ENCODE measurements around the gene RGS8. TPM values are rescaled to one million over a fixed set of nuclear protein-coding genes. Genes with fewer than 3 reads are reported as not detected.

The RGS8 gene
- polyA plus RNA-seq, 1 donor from 2014 or later = 8.3 TPM

DNA sequence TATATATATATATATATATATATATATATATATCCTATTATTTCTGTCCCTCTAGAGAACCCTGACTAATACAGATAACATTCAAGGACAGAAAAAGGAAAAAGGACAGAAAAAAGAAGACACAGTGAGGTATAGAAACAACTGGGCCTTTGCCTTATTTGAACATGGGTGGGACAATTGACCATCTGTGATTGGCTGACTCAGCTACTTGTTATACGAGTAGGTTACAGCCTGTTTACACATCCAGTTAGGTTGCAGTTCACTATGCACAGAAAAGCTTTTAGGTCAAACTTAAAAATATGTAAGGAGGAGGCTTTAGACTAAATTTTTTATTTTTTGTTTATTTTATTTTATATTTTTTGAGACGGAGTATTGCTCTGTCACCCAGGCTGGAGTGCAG lies 39.8 kb upstream of the RGS8 start:
- no peaks in the 10 kb centered on the region for H3K9me2 ChIP-seq (ENCODE audit: insufficient read depth, low read length)

DNA sequence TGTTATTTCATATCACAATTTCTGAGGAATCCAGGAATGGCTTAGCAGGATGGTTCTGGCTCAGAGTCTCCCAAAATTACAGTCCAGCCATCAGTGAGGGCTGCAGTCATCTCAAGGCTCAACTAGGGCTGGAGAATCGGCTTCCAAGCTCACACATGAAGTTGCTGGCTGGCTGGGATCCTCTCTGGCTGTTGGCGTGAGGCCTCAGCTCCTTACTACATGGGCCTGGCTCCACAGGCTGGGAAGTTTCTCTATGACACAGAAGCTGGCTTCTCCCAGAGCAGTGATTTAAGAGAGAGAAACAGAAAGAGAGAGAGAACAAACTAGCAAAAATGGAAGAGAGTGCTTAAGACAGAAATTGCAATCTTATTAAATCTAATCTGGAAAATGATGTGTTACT lies 38.8 kb upstream of the RGS8 start:
- Histone ChIP-seq H3K9ac (ENCODE audit: low read length) (no peak overlapping the region), H3K27ac (ENCODE audit: low read length) (no peak overlapping the region), H3K4me3 (ENCODE audit: low read length) (no peak overlapping the region), H3K36me3 (ENCODE audit: insufficient read depth, low read length) (no peaks in the 10 kb centered on the region), H3K27me3 (ENCODE audit: insufficient read depth, low read depth, low read length) (no peaks in the 10 kb centered on the region), H3K9me3 (ENCODE audit: low read length) (no peaks in the 10 kb centered on the region), H4K20me1 (ENCODE audit: insufficient read depth) (no peaks in the 10 kb centered on the region), H3K4me2 (ENCODE audit: low read length) (no peak overlapping the region), H2AFZ (ENCODE audit: low read depth, low read length) (no peak overlapping the region), H3K9me2 (ENCODE audit: insufficient read depth, low read length) (no peaks in the 10 kb centered on the region), H3K79me2 (replicated peaks; ENCODE audit: insufficient read depth, low read length) (no peaks in the 10 kb centered on the region), H3F3A (ENCODE audit: insufficient read depth, low read length, poor library complexity, severe bottlenecking) (no peaks in the 10 kb centered on the region)
- TF ChIP-seq RAD21 (conservative IDR thresholded peaks at IDR 0.05) = no peak
- TF ChIP-seq, protein P1, sequence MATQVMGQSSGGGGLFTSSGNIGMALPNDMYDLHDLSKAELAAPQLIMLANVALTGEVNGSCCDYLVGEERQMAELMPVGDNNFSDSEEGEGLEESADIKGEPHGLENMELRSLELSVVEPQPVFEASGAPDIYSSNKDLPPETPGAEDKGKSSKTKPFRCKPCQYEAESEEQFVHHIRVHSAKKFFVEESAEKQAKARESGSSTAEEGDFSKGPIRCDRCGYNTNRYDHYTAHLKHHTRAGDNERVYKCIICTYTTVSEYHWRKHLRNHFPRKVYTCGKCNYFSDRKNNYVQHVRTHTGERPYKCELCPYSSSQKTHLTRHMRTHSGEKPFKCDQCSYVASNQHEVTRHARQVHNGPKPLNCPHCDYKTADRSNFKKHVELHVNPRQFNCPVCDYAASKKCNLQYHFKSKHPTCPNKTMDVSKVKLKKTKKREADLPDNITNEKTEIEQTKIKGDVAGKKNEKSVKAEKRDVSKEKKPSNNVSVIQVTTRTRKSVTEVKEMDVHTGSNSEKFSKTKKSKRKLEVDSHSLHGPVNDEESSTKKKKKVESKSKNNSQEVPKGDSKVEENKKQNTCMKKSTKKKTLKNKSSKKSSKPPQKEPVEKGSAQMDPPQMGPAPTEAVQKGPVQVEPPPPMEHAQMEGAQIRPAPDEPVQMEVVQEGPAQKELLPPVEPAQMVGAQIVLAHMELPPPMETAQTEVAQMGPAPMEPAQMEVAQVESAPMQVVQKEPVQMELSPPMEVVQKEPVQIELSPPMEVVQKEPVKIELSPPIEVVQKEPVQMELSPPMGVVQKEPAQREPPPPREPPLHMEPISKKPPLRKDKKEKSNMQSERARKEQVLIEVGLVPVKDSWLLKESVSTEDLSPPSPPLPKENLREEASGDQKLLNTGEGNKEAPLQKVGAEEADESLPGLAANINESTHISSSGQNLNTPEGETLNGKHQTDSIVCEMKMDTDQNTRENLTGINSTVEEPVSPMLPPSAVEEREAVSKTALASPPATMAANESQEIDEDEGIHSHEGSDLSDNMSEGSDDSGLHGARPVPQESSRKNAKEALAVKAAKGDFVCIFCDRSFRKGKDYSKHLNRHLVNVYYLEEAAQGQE (IDR thresholded peaks at IDR 0.05; ENCODE audit: borderline replicate concordance) = no peak
- no peak for TF ChIP-seq MXI1 (conservative IDR thresholded peaks at IDR 0.05; ENCODE audit: poor library complexity, severe bottlenecking)
- no peak for TF ChIP-seq POLR2AphosphoS5 (IDR thresholded peaks at IDR 0.05)
- TF ChIP-seq EZH2 (IDR thresholded peaks at IDR 0.05; ENCODE audit: borderline replicate concordance, insufficient read depth, low read length, poor library complexity, severe bottlenecking) = no peak
- TF ChIP-seq SMC3 (conservative IDR thresholded peaks at IDR 0.05; ENCODE audit: poor library complexity) = no peak
- no peak for TF ChIP-seq EP300 (conservative IDR thresholded peaks at IDR 0.05; ENCODE audit: poor library complexity, severe bottlenecking)
- no peak for TF ChIP-seq TAF1 (IDR thresholded peaks at IDR 0.05; ENCODE audit: low read depth)
- TF ChIP-seq, protein P2, sequence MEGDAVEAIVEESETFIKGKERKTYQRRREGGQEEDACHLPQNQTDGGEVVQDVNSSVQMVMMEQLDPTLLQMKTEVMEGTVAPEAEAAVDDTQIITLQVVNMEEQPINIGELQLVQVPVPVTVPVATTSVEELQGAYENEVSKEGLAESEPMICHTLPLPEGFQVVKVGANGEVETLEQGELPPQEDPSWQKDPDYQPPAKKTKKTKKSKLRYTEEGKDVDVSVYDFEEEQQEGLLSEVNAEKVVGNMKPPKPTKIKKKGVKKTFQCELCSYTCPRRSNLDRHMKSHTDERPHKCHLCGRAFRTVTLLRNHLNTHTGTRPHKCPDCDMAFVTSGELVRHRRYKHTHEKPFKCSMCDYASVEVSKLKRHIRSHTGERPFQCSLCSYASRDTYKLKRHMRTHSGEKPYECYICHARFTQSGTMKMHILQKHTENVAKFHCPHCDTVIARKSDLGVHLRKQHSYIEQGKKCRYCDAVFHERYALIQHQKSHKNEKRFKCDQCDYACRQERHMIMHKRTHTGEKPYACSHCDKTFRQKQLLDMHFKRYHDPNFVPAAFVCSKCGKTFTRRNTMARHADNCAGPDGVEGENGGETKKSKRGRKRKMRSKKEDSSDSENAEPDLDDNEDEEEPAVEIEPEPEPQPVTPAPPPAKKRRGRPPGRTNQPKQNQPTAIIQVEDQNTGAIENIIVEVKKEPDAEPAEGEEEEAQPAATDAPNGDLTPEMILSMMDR (IDR thresholded peaks at IDR 0.05; ENCODE audit: poor library complexity, severe bottlenecking) = no peak

More for the DNA sequence above, 39.8 kb upstream of the RGS8 start:
- Histone ChIP-seq H3K9ac (ENCODE audit: low read length) (no peak overlapping the region), H3K79me2 (replicated peaks; ENCODE audit: insufficient read depth, low read length) (no peaks in the 10 kb centered on the region), H3F3A (ENCODE audit: insufficient read depth, low read length, poor library complexity, severe bottlenecking) (no peaks in the 10 kb centered on the region), H3K4me3 (ENCODE audit: low read length) (no peak overlapping the region), H3K27me3 (ENCODE audit: insufficient read depth, low read depth, low read length) (no peaks in the 10 kb centered on the region), H2AFZ (ENCODE audit: low read depth, low read length) (no peak overlapping the region), H3K4me2 (ENCODE audit: low read length) (no peak overlapping the region), H3K36me3 (ENCODE audit: insufficient read depth, low read length) (no peaks in the 10 kb centered on the region), H4K20me1 (ENCODE audit: insufficient read depth) (no peaks in the 10 kb centered on the region), H3K27ac (ENCODE audit: low read length) (no peak overlapping the region), H3K9me3 (ENCODE audit: low read length) (no peaks in the 10 kb centered on the region)
- TF ChIP-seq RAD21 (conservative IDR thresholded peaks at IDR 0.05) = no peak
- no peak for TF ChIP-seq EP300 (conservative IDR thresholded peaks at IDR 0.05; ENCODE audit: poor library complexity, severe bottlenecking)
- TF ChIP-seq POLR2AphosphoS5 (IDR thresholded peaks at IDR 0.05) = no peak
- TF ChIP-seq TAF1 (IDR thresholded peaks at IDR 0.05; ENCODE audit: low read depth) = no peak
- TF ChIP-seq EZH2 (IDR thresholded peaks at IDR 0.05; ENCODE audit: borderline replicate concordance, insufficient read depth, low read length, poor library complexity, severe bottlenecking) = no peak
- TF ChIP-seq SMC3 (conservative IDR thresholded peaks at IDR 0.05; ENCODE audit: poor library complexity) = no peak
- TF ChIP-seq, protein P1 (IDR thresholded peaks at IDR 0.05; ENCODE audit: borderline replicate concordance) = no peak
- TF ChIP-seq, protein P2 (IDR thresholded peaks at IDR 0.05; ENCODE audit: poor library complexity, severe bottlenecking) = no peak
- no peak for TF ChIP-seq MXI1 (conservative IDR thresholded peaks at IDR 0.05; ENCODE audit: poor library complexity, severe bottlenecking)
